H9 (cell line): ENCODE results near the gene ASB18. TPM values are rescaled to one million over a fixed set of nuclear protein-coding genes. Genes with fewer than 3 reads are reported as not detected.

Experiments used
- DNase-seq: peaks from one replicate; pipeline ENCODE4 v3.0.0-alpha.2; 2017
- H2AFZ ChIP-seq: one replicate; pipeline ENCODE4 v1.6.1; 2013; ENCODE audit warnings: mild to moderate bottlenecking, low read length, control low read depth, moderate library complexity
- H2AK5ac ChIP-seq: 2 replicates; pipeline ENCODE4 v1.6.1; 2013; ENCODE audit warnings: low read length, control low read depth, mixed read lengths; ENCODE audit not compliant: insufficient read length
- H2BK120ac ChIP-seq: one replicate; pipeline ENCODE4 v1.6.1; 2013; ENCODE audit warnings: low read depth, mild to moderate bottlenecking, low read length, control low read depth, inconsistent platforms; ENCODE audit not compliant: poor library complexity, severe bottlenecking
- H2BK12ac ChIP-seq: 2 replicates; pipeline ENCODE4 v1.6.1; 2013; ENCODE audit warnings: low read length, control low read depth, mixed read lengths, low read depth; ENCODE audit not compliant: insufficient read length
- H2BK15ac ChIP-seq: 2 replicates; pipeline ENCODE4 v1.6.1; 2013; ENCODE audit warnings: low read depth, low read length, control low read depth
- H2BK20ac ChIP-seq: one replicate; pipeline ENCODE4 v1.6.1; 2013; ENCODE audit warnings: low read depth, mild to moderate bottlenecking, low read length, control low read depth, inconsistent platforms; ENCODE audit not compliant: poor library complexity, severe bottlenecking
- H2BK5ac ChIP-seq: 2 replicates; pipeline ENCODE4 v1.6.1; 2013; ENCODE audit warnings: low read length, control low read depth, mixed read lengths; ENCODE audit not compliant: insufficient read length
- H3K14ac ChIP-seq: 2 replicates; pipeline ENCODE4 v1.6.1; 2013; ENCODE audit warnings: low read length, control low read depth; ENCODE audit not compliant: insufficient read depth
- H3K18ac ChIP-seq: 2 replicates; pipeline ENCODE4 v1.6.1; 2013; ENCODE audit warnings: low read depth, mild to moderate bottlenecking, mixed read lengths, low read length, control low read depth; ENCODE audit not compliant: insufficient read length
- H3K23ac ChIP-seq: 2 replicates; pipeline ENCODE4 v1.6.1; 2013; ENCODE audit warnings: low read length, control low read depth, mixed read lengths, low read depth; ENCODE audit not compliant: insufficient read length
- H3K23me2 ChIP-seq: 2 replicates; pipeline ENCODE4 v1.6.1; 2013; ENCODE audit warnings: low read depth, mild to moderate bottlenecking, mixed read lengths, low read length, control low read depth; ENCODE audit not compliant: insufficient read length, poor library complexity, severe bottlenecking
- H3K27ac ChIP-seq: 2 replicates; pipeline ENCODE4 v1.5.1; 2013; ENCODE audit warnings: low read length, control low read depth, mixed read lengths, low read depth; ENCODE audit not compliant: insufficient read length
- H3K27me3 ChIP-seq: 2 replicates; pipeline ENCODE4 v1.6.1; 2013; ENCODE audit warnings: low read length, control low read depth, inconsistent platforms; ENCODE audit not compliant: insufficient read depth
- H3K4ac ChIP-seq: 2 replicates; pipeline ENCODE4 v1.6.1; 2013; ENCODE audit warnings: low read depth, mild to moderate bottlenecking, control low read depth, inconsistent platforms, low read length, moderate library complexity
- H3K4me1 ChIP-seq: 2 replicates; pipeline ENCODE4 v1.6.1; 2013; ENCODE audit warnings: low read length, control low read depth, inconsistent platforms; ENCODE audit not compliant: insufficient read depth
- H3K4me2 ChIP-seq: 2 replicates; pipeline ENCODE4 v1.6.1; 2013; ENCODE audit warnings: low read length, control low read depth, mixed read lengths; ENCODE audit not compliant: insufficient read length, insufficient read depth
- H3K56ac ChIP-seq: 2 replicates; pipeline ENCODE4 v1.6.1; 2013; ENCODE audit warnings: low read depth, mild to moderate bottlenecking, mixed read lengths, low read length, control low read depth; ENCODE audit not compliant: insufficient read length
- H3K79me1 ChIP-seq: 2 replicates; pipeline ENCODE4 v1.6.1; 2013; ENCODE audit warnings: low read depth, mild to moderate bottlenecking, moderate library complexity, low read length, control low read depth, inconsistent platforms; ENCODE audit not compliant: insufficient read depth, poor library complexity, severe bottlenecking
- H3K79me2 ChIP-seq: 2 replicates; pipeline ENCODE4 v1.6.1; 2013; ENCODE audit warnings: low read length, control low read depth, inconsistent platforms; ENCODE audit not compliant: insufficient read depth
- H3K9ac ChIP-seq: 2 replicates; pipeline ENCODE4 v1.6.1; 2013; ENCODE audit warnings: low read length, control low read depth, mixed read lengths; ENCODE audit not compliant: insufficient read length; ENCODE audit errors: extremely low read depth
- H3K9me3 ChIP-seq: one replicate; pipeline ENCODE4 v1.6.1; 2013; ENCODE audit warnings: low read depth, low read length, inconsistent platforms; ENCODE audit not compliant: control insufficient read depth
- H3T11ph ChIP-seq: one replicate; pipeline ENCODE4 v1.6.1; 2013; ENCODE audit warnings: mild to moderate bottlenecking, low read length, control low read depth, inconsistent platforms
- H4K20me1 ChIP-seq: one replicate; pipeline ENCODE4 v1.6.1; 2013; ENCODE audit not compliant: control insufficient read depth, insufficient read length, insufficient read depth
- H4K5ac ChIP-seq: 2 replicates; pipeline ENCODE4 v1.6.1; 2013; ENCODE audit warnings: low read depth, mild to moderate bottlenecking, mixed read lengths, low read length, control low read depth; ENCODE audit not compliant: insufficient read length
- H4K8ac ChIP-seq: replicated peaks from 2 replicates; pipeline ENCODE4 v1.6.1; 2013; ENCODE audit warnings: low read length, control low read depth, mixed read lengths, low read depth; ENCODE audit not compliant: insufficient read length
- H4K91ac ChIP-seq: 2 replicates; pipeline ENCODE4 v1.6.1; 2013; ENCODE audit warnings: low read depth, mild to moderate bottlenecking, moderate library complexity, mixed read lengths, low read length, control low read depth; ENCODE audit not compliant: insufficient read length
- H3K27ac Mint-ChIP-seq, 3 experiments: 2 replicates in 2 of 3; 3 replicates in 1 of 3; pipeline ENCODE4 v1.8.0; 2020 to 2021; ENCODE audit warnings: mixed read lengths in 3 of 3, mild to moderate bottlenecking in 1 of 3, moderate library complexity in 1 of 3
- H3K27me3 Mint-ChIP-seq: 2 replicates; pipeline ENCODE4 v1.8.0; 2021; ENCODE audit warnings: low read depth, mild to moderate bottlenecking, moderate library complexity, mixed read lengths
- H3K36me3 Mint-ChIP-seq, 3 experiments: 2 replicates in 2 of 3; 3 replicates in 1 of 3; pipeline ENCODE4 v1.8.0; 2020 to 2021; ENCODE audit warnings: low read depth in 3 of 3, mixed read lengths in 3 of 3; ENCODE audit not compliant: insufficient read depth in 1 of 3
- H3K4me1 Mint-ChIP-seq, 2 experiments: 2 replicates each; pipeline ENCODE4 v1.8.0; 2020; ENCODE audit warnings: mixed read lengths in 2 of 2
- H3K4me3 Mint-ChIP-seq, 2 experiments: 2 replicates in 1 of 2; 3 replicates in 1 of 2; pipeline ENCODE4 v1.8.0; 2020 to 2021; ENCODE audit warnings: mild to moderate bottlenecking in 2 of 2, mixed read lengths in 2 of 2, moderate library complexity in 1 of 2
- H3K9me3 Mint-ChIP-seq, 2 experiments: 2 replicates in 1 of 2; 3 replicates in 1 of 2; pipeline ENCODE4 v1.8.0; 2020; ENCODE audit warnings: mild to moderate bottlenecking in 2 of 2, mixed read lengths in 2 of 2, moderate library complexity in 1 of 2
- CTCF ChIP-seq: fragments of 200-600 bp; sonication (generic); conservative IDR thresholded peaks from 3 replicates; pipeline ENCODE4 v1.8.0; 2021; ENCODE audit warnings: antibody characterized with exemption, mild to moderate bottlenecking
- WGBS: extraction: QIAGEN DNeasy Blood & Tissue Kit; methylation state at CpG from one replicate; pipeline ENCODE4 v1.1.7; 2013; ENCODE audit warnings: missing lambda C conversion rate, low lambda C conversion rate, mixed read lengths; ENCODE audit not compliant: insufficient read length; ENCODE audit errors: extremely low coverage; 5-methylcytosine and 5-hydroxymethylcytosine counted together
- total RNA-seq: library from RNA; stranded (reverse); gene quantifications from 2 replicates; pipeline ENCODE4 v1.2.1, GENCODE V29; 2021

ASB18 gene
- total RNA-seq, 1 experiment from 2014 or later = not detected

DNA sequence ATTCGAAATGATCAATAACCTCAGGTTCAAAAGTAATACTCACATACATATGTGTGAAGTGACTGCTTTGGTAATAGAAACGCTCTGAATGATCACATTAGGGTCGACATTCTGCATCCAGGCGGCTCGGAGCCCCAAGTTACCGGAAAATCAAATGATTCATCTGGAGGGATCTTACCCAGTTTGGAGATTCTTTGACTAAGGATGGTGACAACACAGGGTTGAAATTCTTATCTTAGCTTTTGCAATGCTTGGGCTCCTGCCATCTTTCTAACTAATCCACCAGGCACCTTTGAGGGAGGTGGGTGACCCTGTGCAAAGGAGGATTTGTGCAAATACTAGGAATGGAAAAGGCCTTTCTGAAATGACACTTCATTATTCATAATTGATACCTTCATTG is 106.8 kb downstream of the ASB18 start:
- Mint-ChIP-seq H3K4me1 (peaks cover 31% of the 10 kb centered on the region in 2 experiments), H3K27me3 (peaks cover 99% of the 10 kb centered on the region), H3K27ac (no peak overlapping the region), H3K4me3 (no peak overlapping the region), H3K36me3 (peaks cover 0 to 8% (median 0%) of the 10 kb centered on the region in 3 experiments; a peak in 2 of 7 replicates), H3K9me3 (peaks cover 12 to 13% of the 10 kb centered on the region in 2 experiments)
- H3K4me1 ChIP-seq = peaks cover 4% of the 10 kb centered on the region; the same call in 1 of the 2 replicates
- H4K20me1 ChIP-seq = no peaks in the 10 kb centered on the region
- no peak overlapping the region for H3K27ac ChIP-seq
- no peak overlapping the region for H4K5ac ChIP-seq
- H4K8ac ChIP-seq = no peak overlapping the region
- peaks cover 6% of the 10 kb centered on the region for H3K23me2 ChIP-seq
- H3K56ac ChIP-seq = no peak overlapping the region
- no peak overlapping the region for H3K9ac ChIP-seq
- H3T11ph ChIP-seq = no peak overlapping the region
- no peak overlapping the region for H3K4ac ChIP-seq
- H3K14ac ChIP-seq = no peak overlapping the region
- TF ChIP-seq CTCF = no peak
- H2AFZ ChIP-seq = no peak overlapping the region
- H3K79me1 ChIP-seq = no peaks in the 10 kb centered on the region
- no peak overlapping the region for H2BK20ac ChIP-seq
- no peak overlapping the region for H3K18ac ChIP-seq
- H3K27me3 ChIP-seq = peaks cover 39% of the 10 kb centered on the region; the same call in 1 of the 2 replicates
- no peaks in the 10 kb centered on the region for H3K79me2 ChIP-seq
- no peak overlapping the region for H2AK5ac ChIP-seq
- H2BK15ac ChIP-seq = no peak overlapping the region
- no peak overlapping the region for H2BK120ac ChIP-seq
- no peak for DNase-seq
- H2BK5ac ChIP-seq = no peak overlapping the region
- H2BK12ac ChIP-seq = no peak overlapping the region
- no peak overlapping the region for H4K91ac ChIP-seq
- WGBS = no CpG with 5 or more reads among the region's 6 CpGs
- no peaks in the 10 kb centered on the region for H3K9me3 ChIP-seq
- H3K4me2 ChIP-seq = no peak overlapping the region
- H3K23ac ChIP-seq = no peak overlapping the region
